GM12878 (cell line): ENCODE measurements around the gene JAG1. TPM values are rescaled to one million over a fixed set of nuclear protein-coding genes. Genes with fewer than 3 reads are reported as not detected.

ENCODE experiments used
- ATAC-seq: fragments of 200-7000 bp; cut with Tn5 transposase; 3 replicates; pipeline ENCODE4 v1.9.1; 2020; ENCODE audit warnings: mild to moderate bottlenecking, moderate library complexity
- BruUV-seq: library from RNA; stranded (reverse); fragments of 400-500 nt; replicated peaks from 2 replicates; lab custom pipeline; 2021; lab: Mats Ljungman, UMichigan
- CTCF ChIA-PET: fragments of 300-600 bp; sonication (Branson Sonifier 250); formaldehyde crosslinking; extraction: SDS; loops from one replicate; lab custom pipeline; 2021; ENCODE audit warnings: inconsistent platforms; lab: Yijun Ruan, JAX
- POLR2A ChIA-PET: fragments of 350-600 bp; formaldehyde crosslinking; extraction: SDS; loops from one replicate; lab custom pipeline; 2021; ENCODE audit warnings: inconsistent platforms; lab: Charles Lee
- RAD21 ChIA-PET: fragments of 300-600 bp; sonication (Branson Sonifier 250); formaldehyde crosslinking; loops from one replicate; lab custom pipeline; 2023; ENCODE audit warnings: antibody characterized with exemption; ENCODE audit not compliant: unreplicated experiment; lab: Charles Lee
- SMC1A ChIA-PET: fragments of 300-600 bp; sonication (Branson Sonifier 250); formaldehyde crosslinking; loops from one replicate; lab custom pipeline; 2023; ENCODE audit not compliant: unreplicated experiment, uncharacterized antibody; lab: Charles Lee
- DNase-seq: peaks from one replicate; pipeline ENCODE4 v3.0.0-alpha.2; 2011; ENCODE audit warnings: low read depth, low spot score
- FAIRE-seq: peaks from 3 replicates; lab custom pipeline; 2011; peaks lifted over from hg19 to GRCh38; lab: Jason Lieb, UNC
- H2AFZ ChIP-seq: 2 replicates; pipeline ENCODE4 v1.6.0; 2011; ENCODE audit warnings: low read depth, low read length, control low read depth; ENCODE audit not compliant: control insufficient read depth
- H3K27ac ChIP-seq: 2 replicates; pipeline ENCODE4 v1.5.1; 2011; ENCODE audit warnings: control low read depth; ENCODE audit not compliant: control insufficient read depth, insufficient read depth
- H3K27me3 ChIP-seq, 2 experiments: replicated peaks in 1 of 2; 2 replicates each; pipeline versions ENCODE4 v1.6.0 to v1.6.1; 2011; ENCODE audit warnings: low read length in 1 of 2; ENCODE audit not compliant: control insufficient read depth in 2 of 2, insufficient read depth in 2 of 2
- H3K36me3 ChIP-seq, 2 experiments: 2 replicates each; pipeline ENCODE4 v1.5.1; 2011; ENCODE audit warnings: low read length in 1 of 2; ENCODE audit not compliant: control insufficient read depth in 2 of 2, insufficient read depth in 2 of 2
- H3K4me1 ChIP-seq: 2 replicates; pipeline ENCODE4 v1.6.1; 2011; ENCODE audit warnings: mild to moderate bottlenecking, low read length, moderate library complexity, mixed read lengths; ENCODE audit not compliant: control insufficient read depth, insufficient read depth
- H3K4me2 ChIP-seq: 2 replicates; pipeline ENCODE4 v1.6.0; 2011; ENCODE audit warnings: control low read depth; ENCODE audit not compliant: control insufficient read depth, insufficient read depth
- H3K4me3 ChIP-seq: fragments of 200-600 bp; sonication (generic); 2 replicates; pipeline ENCODE4 v1.5.1; 2016
- H3K79me2 ChIP-seq: 2 replicates; pipeline ENCODE4 v1.6.0; 2011; ENCODE audit warnings: low read length; ENCODE audit not compliant: control insufficient read depth, insufficient read depth
- H3K9ac ChIP-seq: 2 replicates; pipeline ENCODE4 v1.8.0; 2011; ENCODE audit warnings: low read length, control low read depth, mixed read lengths; ENCODE audit not compliant: control insufficient read depth, insufficient read depth
- H3K9me3 ChIP-seq: replicated peaks from 3 replicates; pipeline ENCODE4 v1.5.1; 2011; ENCODE audit warnings: mild to moderate bottlenecking, low read length; ENCODE audit not compliant: control insufficient read depth, insufficient read depth
- H4K20me1 ChIP-seq: 2 replicates; pipeline ENCODE4 v1.6.0; 2011; ENCODE audit not compliant: control insufficient read depth, insufficient read depth
- MYB ChIP-seq: fragments of 150-350 bp; IDR thresholded peaks from 2 replicates; pipeline ENCODE4 v1.6.1; 2014; ENCODE audit warnings: mild to moderate bottlenecking, low read depth, low read length, borderline replicate concordance
- RCOR1 ChIP-seq: conservative IDR thresholded peaks from 2 replicates; pipeline ENCODE4 v1.6.1; 2012; ENCODE audit warnings: low read depth, low read length, improper control_type of control experiment
- SKIL ChIP-seq: fragments of 450-650 bp; IDR thresholded peaks from 2 replicates; pipeline ENCODE4 v1.6.1; 2017; ENCODE audit warnings: mild to moderate bottlenecking, low read depth, inconsistent platforms; ENCODE audit not compliant: poor library complexity, severe bottlenecking
- SMAD5 ChIP-seq: IDR thresholded peaks from 2 replicates; pipeline ENCODE4 v1.6.1; 2016; ENCODE audit warnings: antibody characterized with exemption, low read depth
- SMC3 ChIP-seq: IDR thresholded peaks from 2 replicates; pipeline ENCODE4 v1.6.1; 2011; ENCODE audit warnings: low read length, improper control_type of control experiment, borderline replicate concordance
- ZBTB4 ChIP-seq: fragments of 450-650 bp; formaldehyde crosslinking; IDR thresholded peaks from 2 replicates; pipeline ENCODE4 v1.4.0; 2022; ENCODE audit warnings: mild to moderate bottlenecking, moderate library complexity
- WGBS: methylation state at CpG from one replicate; pipeline ENCODE4 v1.1.6; 2016; ENCODE audit warnings: low lambda C conversion rate; ENCODE audit not compliant: insufficient replicate concordance, insufficient coverage; ENCODE audit errors: missing lambda C conversion rate; 5-methylcytosine and 5-hydroxymethylcytosine counted together
- in situ Hi-C: fragments of 300-500 bp; cut with MboI; formaldehyde crosslinking; loops from 9 replicates; pipeline ENCODE4 v1.14.3; 2018; ENCODE audit warnings: mixed read lengths
- intact Hi-C: fragments of 100-400 bp; cut with micrococcal nuclease; formaldehyde crosslinking; loops from one replicate; pipeline ENCODE4 v1.14.2; 2022; ENCODE audit not compliant: unreplicated experiment
- polyA plus RNA-seq, 11 experiments: library from polyadenylated mRNA; depleted of rRNA in 4 of 11; unstranded in 6 of 11; stranded (reverse) in 5 of 11; fragments of >200 nt; fragmentation: Nextera tagmentation in 4 of 11; fragmentation: Illumina TruSeq in 1 of 11; extraction: Ambion mirVana in 4 of 11; extraction: Trizol in 1 of 11; gene quantifications; 1 replicate in 1 of 11; 2 replicates in 10 of 11; pipeline versions ENCODE4 v1.2.1 to v1.2.3, GENCODE V29; 2011 to 2016; ENCODE audit warnings: inconsistent platforms in 2 of 11, missing spikeins in 2 of 11, low read depth in 1 of 11
- total RNA-seq, 4 experiments: library from RNA; depleted of rRNA in 3 of 4; stranded (reverse); fragments of >200 nt in 3 of 4; fragmentation: Illumina TruSeq in 1 of 4; extraction: Trizol in 1 of 4; gene quantifications; 2 replicates each; pipeline versions ENCODE4 v1.2.1 to v1.2.3, GENCODE V29; 2013 to 2021
- TF ChIP-seq, protein P1 (sequence below): IDR thresholded peaks from 2 replicates; pipeline ENCODE4 v1.6.1; 2012; ENCODE audit warnings: improper control_type of control experiment, low read depth, low read length; ENCODE audit not compliant: insufficient replicate concordance
- TF ChIP-seq, protein P2 (sequence below): fragments of 450-650 bp; IDR thresholded peaks from 2 replicates; pipeline ENCODE4 v1.6.1; 2016; ENCODE audit warnings: mild to moderate bottlenecking, moderate library complexity, borderline replicate concordance

JAG1 gene
- total and polyA plus RNA-seq, 10 of the 15 experiments (the other 5 are each of a cell fraction or from before 2014, with no cell fraction given), result 0.66 to 6.9 (median 1.8) TPM

- no peak overlapping the region for H3K4me3 ChIP-seq
- 84% methylated on average over 12 of the region's 12 CpGs for WGBS
- in situ Hi-C loops (no loop called here), intact Hi-C loops (no loop called here)
- FAIRE-seq, result no peak
- POLR2A ChIA-PET, result no interaction called here
- H3K36me3 ChIP-seq, result no peaks in the 10 kb centered on the region; a peak in 1 of 4 replicates
- H3K9ac ChIP-seq, result no peak overlapping the region
- no TSS peak for BruUV-seq
- no peaks in the 10 kb centered on the region; a peak in 1 of 4 replicates for H3K27me3 ChIP-seq
- H3K4me2 ChIP-seq, result no peak overlapping the region
- no peak overlapping the region for H3K27ac ChIP-seq
- no peaks in the 10 kb centered on the region for H3K79me2 ChIP-seq
- RAD21 ChIA-PET, result interaction anchor here (0.6 kb wide), 1 partner anchor 24 kb away, joined by 3 read pairs; no protein-coding TSS in a partner anchor
- H2AFZ ChIP-seq, result no peak overlapping the region
- CTCF ChIA-PET, result interaction anchor here (1.6 kb wide), 1 partner anchor 10 kb away, joined by 7 read pairs; no protein-coding TSS in a partner anchor
- no peaks in the 10 kb centered on the region for H4K20me1 ChIP-seq
- SMC1A ChIA-PET, result no interaction called here
- no peaks in the 10 kb centered on the region for H3K4me1 ChIP-seq
- no peak for ATAC-seq
- DNase-seq, result no peak
- H3K9me3 ChIP-seq, result no peaks in the 10 kb centered on the region; the same call in 1 of the 3 replicates
- TF ChIP-seq SKIL, result no peak
- no peak for TF ChIP-seq RCOR1
- TF ChIP-seq SMC3, result no peak
- no peak for TF ChIP-seq MYB
- TF ChIP-seq, protein P1, sequence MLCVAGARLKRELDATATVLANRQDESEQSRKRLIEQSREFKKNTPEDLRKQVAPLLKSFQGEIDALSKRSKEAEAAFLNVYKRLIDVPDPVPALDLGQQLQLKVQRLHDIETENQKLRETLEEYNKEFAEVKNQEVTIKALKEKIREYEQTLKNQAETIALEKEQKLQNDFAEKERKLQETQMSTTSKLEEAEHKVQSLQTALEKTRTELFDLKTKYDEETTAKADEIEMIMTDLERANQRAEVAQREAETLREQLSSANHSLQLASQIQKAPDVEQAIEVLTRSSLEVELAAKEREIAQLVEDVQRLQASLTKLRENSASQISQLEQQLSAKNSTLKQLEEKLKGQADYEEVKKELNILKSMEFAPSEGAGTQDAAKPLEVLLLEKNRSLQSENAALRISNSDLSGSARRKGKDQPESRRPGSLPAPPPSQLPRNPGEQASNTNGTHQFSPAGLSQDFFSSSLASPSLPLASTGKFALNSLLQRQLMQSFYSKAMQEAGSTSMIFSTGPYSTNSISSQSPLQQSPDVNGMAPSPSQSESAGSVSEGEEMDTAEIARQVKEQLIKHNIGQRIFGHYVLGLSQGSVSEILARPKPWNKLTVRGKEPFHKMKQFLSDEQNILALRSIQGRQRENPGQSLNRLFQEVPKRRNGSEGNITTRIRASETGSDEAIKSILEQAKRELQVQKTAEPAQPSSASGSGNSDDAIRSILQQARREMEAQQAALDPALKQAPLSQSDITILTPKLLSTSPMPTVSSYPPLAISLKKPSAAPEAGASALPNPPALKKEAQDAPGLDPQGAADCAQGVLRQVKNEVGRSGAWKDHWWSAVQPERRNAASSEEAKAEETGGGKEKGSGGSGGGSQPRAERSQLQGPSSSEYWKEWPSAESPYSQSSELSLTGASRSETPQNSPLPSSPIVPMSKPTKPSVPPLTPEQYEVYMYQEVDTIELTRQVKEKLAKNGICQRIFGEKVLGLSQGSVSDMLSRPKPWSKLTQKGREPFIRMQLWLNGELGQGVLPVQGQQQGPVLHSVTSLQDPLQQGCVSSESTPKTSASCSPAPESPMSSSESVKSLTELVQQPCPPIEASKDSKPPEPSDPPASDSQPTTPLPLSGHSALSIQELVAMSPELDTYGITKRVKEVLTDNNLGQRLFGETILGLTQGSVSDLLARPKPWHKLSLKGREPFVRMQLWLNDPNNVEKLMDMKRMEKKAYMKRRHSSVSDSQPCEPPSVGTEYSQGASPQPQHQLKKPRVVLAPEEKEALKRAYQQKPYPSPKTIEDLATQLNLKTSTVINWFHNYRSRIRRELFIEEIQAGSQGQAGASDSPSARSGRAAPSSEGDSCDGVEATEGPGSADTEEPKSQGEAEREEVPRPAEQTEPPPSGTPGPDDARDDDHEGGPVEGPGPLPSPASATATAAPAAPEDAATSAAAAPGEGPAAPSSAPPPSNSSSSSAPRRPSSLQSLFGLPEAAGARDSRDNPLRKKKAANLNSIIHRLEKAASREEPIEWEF, result no peak
- no peak for TF ChIP-seq SMAD5
- TF ChIP-seq ZBTB4 (CRISPR knock-in tag), result no peak
- TF ChIP-seq, protein P2, sequence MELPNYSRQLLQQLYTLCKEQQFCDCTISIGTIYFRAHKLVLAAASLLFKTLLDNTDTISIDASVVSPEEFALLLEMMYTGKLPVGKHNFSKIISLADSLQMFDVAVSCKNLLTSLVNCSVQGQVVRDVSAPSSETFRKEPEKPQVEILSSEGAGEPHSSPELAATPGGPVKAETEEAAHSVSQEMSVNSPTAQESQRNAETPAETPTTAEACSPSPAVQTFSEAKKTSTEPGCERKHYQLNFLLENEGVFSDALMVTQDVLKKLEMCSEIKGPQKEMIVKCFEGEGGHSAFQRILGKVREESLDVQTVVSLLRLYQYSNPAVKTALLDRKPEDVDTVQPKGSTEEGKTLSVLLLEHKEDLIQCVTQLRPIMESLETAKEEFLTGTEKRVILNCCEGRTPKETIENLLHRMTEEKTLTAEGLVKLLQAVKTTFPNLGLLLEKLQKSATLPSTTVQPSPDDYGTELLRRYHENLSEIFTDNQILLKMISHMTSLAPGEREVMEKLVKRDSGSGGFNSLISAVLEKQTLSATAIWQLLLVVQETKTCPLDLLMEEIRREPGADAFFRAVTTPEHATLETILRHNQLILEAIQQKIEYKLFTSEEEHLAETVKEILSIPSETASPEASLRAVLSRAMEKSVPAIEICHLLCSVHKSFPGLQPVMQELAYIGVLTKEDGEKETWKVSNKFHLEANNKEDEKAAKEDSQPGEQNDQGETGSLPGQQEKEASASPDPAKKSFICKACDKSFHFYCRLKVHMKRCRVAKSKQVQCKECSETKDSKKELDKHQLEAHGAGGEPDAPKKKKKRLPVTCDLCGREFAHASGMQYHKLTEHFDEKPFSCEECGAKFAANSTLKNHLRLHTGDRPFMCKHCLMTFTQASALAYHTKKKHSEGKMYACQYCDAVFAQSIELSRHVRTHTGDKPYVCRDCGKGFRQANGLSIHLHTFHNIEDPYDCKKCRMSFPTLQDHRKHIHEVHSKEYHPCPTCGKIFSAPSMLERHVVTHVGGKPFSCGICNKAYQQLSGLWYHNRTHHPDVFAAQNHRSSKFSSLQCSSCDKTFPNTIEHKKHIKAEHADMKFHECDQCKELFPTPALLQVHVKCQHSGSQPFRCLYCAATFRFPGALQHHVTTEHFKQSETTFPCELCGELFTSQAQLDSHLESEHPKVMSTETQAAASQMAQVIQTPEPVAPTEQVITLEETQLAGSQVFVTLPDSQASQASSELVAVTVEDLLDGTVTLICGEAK, result no peak
Measured at GRCh38 chr20:10706460-10706811, 32.6 kb upstream of the JAG1 start.
